GM23248 (cell line): Measurements from ENCODE around the gene PFKP.

Experiments used
- EZH2 ChIP-seq: fragments of 200-600 bp; sonication (generic); IDR thresholded peaks from 2 replicates; pipeline ENCODE4 v1.6.1; 2018; ENCODE audit warnings: antibody characterized with exemption, mild to moderate bottlenecking; ENCODE audit not compliant: insufficient read depth, poor library complexity, severe bottlenecking
- EZH2phosphoT487 ChIP-seq: fragments of 200-600 bp; sonication (generic); IDR thresholded peaks from 2 replicates; pipeline ENCODE4 v1.6.1; 2018; ENCODE audit warnings: antibody characterized with exemption, moderate library complexity, mild to moderate bottlenecking, low read depth; ENCODE audit not compliant: insufficient read depth

DNA sequence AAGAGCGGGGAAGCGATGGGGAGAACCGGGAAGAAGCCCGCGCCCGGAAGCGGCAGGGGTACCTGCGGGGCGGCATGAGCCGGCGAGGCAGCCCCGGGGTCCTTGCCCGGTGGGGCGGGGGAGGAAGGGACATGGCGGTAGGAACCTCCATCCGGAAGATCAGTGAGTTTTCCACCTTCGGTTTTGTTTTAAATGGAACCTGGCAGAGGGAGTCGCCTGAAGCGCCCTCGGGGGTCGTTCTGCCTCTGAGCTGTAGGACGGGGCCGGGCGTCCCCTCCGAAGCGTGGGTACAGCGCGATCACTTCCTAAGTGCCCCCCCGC, 471 bp downstream of the PFKP start:
- no peak for TF ChIP-seq EZH2
- no peak for TF ChIP-seq EZH2phosphoT487
